Adrenal gland (tissue), 12 donors: ENCODE results near the gene CAMTA1. TPM values are rescaled to one million over a fixed set of nuclear protein-coding genes. Genes with fewer than 3 reads are reported as not detected.
"Not testable (repeated sequence)": the region's sequence is repeated elsewhere in the genome, so short reads cannot be mapped to it uniquely, and the experiment has no call there.

Source experiments
- DNase-seq, 7 donors: peaks; one replicate each; pipeline ENCODE4 v3.0.0-alpha.2; 2019 to 2020
- H3K27ac ChIP-seq, 5 donors: fragments of 200-600 bp; sonication (generic) in 4 of 5; 1 replicate in 3 of 5; 2 replicates in 2 of 5; pipeline versions ENCODE4 v1.5.1 to v1.8.0; 2016 to 2020; ENCODE audit warnings: mild to moderate bottlenecking in 1 of 5
- H3K27me3 ChIP-seq: fragments of 200-600 bp; 2 replicates; pipeline ENCODE4 v1.8.0; 2021
- H3K36me3 ChIP-seq, 2 donors: fragments of 200-600 bp; replicated peaks in 1 of 2; 1 replicate in 1 of 2; 2 replicates in 1 of 2; pipeline versions ENCODE4 v1.5.1 to v1.8.0; 2018 to 2022
- H3K4me1 ChIP-seq, 2 donors: fragments of 200-600 bp; replicated peaks in 1 of 2; 1 replicate in 1 of 2; 2 replicates in 1 of 2; pipeline versions ENCODE4 v1.5.1 to v1.8.0; 2018 to 2021
- H3K4me3 ChIP-seq, 4 donors: fragments of 200-600 bp; sonication (generic) in 3 of 4; one replicate each; pipeline ENCODE4 v1.5.1; 2016 to 2018
- H3K9me3 ChIP-seq, 3 donors: fragments of 200-600 bp; sonication (generic) in 1 of 3; replicated peaks in 1 of 3; 1 replicate in 2 of 3; 2 replicates in 1 of 3; pipeline versions ENCODE4 v1.5.1 to v1.8.0; 2016 to 2021
- POLR2A ChIP-seq, 2 donors: fragments of 450-650 bp; IDR thresholded peaks; one replicate each; pipeline ENCODE4 v1.6.1; 2017; ENCODE audit warnings: antibody characterized with exemption in 2 of 2, mild to moderate bottlenecking in 2 of 2, moderate library complexity in 1 of 2
- WGBS, 4 donors: extraction: QIAGEN DNeasy Blood & Tissue Kit in 2 of 4; methylation state at CpG; one replicate each; pipeline versions ENCODE4 v1.1.5 to v1.1.7; 2013 to 2017; 5-methylcytosine and 5-hydroxymethylcytosine counted together
- intact Hi-C, 2 donors: fragments of 100-400 bp; cut with DNase I; formaldehyde crosslinking; loops; one replicate each; pipeline versions ENCODE4 v1.14.1 to v1.15.0; 2022 to 2023
- polyA plus RNA-seq, 3 donors: library from polyadenylated mRNA; stranded (reverse); fragments of 200-250 nt in 2 of 3; fragments of 350-450 nt in 1 of 3; fragmentation: Illumina TruSeq in 1 of 3; extraction: RNeasy Lipid Tissue Mini Kit (QIAGEN cat#74804) in 1 of 3; gene quantifications; one replicate each; pipeline ENCODE4 v1.2.3, GENCODE V29; 2013 to 2014
- total RNA-seq, 9 donors: library from RNA; depleted of rRNA in 4 of 9; stranded (reverse); fragments of >200 nt in 4 of 9; fragments of 120-200 nt in 1 of 9; fragmentation: NEBNext Ultra II Directional in 1 of 9; extraction: Animal tissue kit (Norgen Biotek cat#: 25700) in 1 of 9; gene quantifications; one replicate each; pipeline versions ENCODE4 v1.1.0 to v1.2.4, GENCODE V29; 2013 to 2023
- TF ChIP-seq, protein P1 (sequence below), 6 experiments: fragments of 450-650 bp in 4 of 6; fragments of 200-600 bp in 2 of 6; sonication (generic) in 1 of 6; IDR thresholded peaks; 1 replicate in 5 of 6; 2 replicates in 1 of 6; pipeline versions ENCODE4 v1.5.1 to v1.8.0; 2016 to 2021; ENCODE audit warnings: antibody characterized with exemption in 6 of 6, mild to moderate bottlenecking in 2 of 6, moderate library complexity in 1 of 6
- donor health status: healthy with polysubstance abuse.
- donor health status: Bipolar disorder and iron deficiency.
- donor health status: DM: yes; HTN: yes; CAD: no.
- donor health status: DM: no; HTN: no; CAD: no.
- donor health status: DM: no; HTN: no; CAD: no.
- donor health status: DM: yes; HTN: yes; CAD: no.

CAMTA1 gene
- total and polyA plus RNA-seq, 12 donors, result 62.9 to 141 (median 96.9) TPM

DNA sequence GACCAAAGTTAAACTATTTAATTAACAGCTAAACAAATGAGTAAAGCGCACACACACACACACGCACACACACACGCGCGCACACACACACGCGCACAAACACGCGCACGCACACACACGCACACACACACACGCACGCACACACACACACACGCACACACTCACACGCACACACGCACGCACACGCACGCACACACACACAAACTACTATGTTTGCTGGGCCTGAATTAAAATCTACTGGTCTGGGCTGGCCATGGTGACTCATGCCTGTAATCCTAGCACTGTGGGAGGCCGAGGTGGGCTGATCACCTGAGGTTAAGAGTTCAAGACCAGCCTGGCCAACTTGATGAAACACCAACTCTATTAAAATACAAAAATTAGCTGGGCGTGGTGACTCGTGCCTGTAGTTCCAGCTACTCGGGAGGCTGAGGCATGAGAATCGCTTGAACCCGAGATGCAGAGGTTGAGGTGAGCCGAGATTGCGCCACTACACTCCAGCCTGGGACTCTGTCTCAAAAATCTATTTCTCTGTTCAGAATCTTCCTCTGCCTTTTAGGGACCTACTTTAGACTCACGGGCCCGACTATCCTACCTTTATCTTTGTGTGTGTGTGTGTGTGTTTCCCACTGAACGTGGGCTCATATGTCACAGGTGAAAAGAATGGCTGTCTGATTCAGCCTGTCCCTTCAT is 46.1 kb upstream of the CAMTA1 start:
- Histone ChIP-seq H3K36me3 (no peaks in the 10 kb centered on the region), H3K9me3 (no peaks in the 10 kb centered on the region), H3K4me1 (peaks cover 3 to 11% of the 10 kb centered on the region in 2 donors), H3K27me3 (no peaks in the 10 kb centered on the region), H3K27ac (no peak overlapping the region), H3K4me3 (no peak overlapping the region)
- no peak for DNase-seq
- intact Hi-C loops, result loop anchor here in 1 of 2 donors (10.0 kb wide), 2 partner anchors 156 to 316 kb away; no protein-coding TSS in a partner anchor
- TF ChIP-seq, protein P1, sequence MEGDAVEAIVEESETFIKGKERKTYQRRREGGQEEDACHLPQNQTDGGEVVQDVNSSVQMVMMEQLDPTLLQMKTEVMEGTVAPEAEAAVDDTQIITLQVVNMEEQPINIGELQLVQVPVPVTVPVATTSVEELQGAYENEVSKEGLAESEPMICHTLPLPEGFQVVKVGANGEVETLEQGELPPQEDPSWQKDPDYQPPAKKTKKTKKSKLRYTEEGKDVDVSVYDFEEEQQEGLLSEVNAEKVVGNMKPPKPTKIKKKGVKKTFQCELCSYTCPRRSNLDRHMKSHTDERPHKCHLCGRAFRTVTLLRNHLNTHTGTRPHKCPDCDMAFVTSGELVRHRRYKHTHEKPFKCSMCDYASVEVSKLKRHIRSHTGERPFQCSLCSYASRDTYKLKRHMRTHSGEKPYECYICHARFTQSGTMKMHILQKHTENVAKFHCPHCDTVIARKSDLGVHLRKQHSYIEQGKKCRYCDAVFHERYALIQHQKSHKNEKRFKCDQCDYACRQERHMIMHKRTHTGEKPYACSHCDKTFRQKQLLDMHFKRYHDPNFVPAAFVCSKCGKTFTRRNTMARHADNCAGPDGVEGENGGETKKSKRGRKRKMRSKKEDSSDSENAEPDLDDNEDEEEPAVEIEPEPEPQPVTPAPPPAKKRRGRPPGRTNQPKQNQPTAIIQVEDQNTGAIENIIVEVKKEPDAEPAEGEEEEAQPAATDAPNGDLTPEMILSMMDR (IDR thresholded peaks at IDR 0.05), result no peak
- no peak for TF ChIP-seq POLR2A (IDR thresholded peaks at IDR 0.05)
- 76 to 93% (median 81%) methylated on average over 27 to 30 of the region's 30 CpGs for WGBS, 4 donors

DNA sequence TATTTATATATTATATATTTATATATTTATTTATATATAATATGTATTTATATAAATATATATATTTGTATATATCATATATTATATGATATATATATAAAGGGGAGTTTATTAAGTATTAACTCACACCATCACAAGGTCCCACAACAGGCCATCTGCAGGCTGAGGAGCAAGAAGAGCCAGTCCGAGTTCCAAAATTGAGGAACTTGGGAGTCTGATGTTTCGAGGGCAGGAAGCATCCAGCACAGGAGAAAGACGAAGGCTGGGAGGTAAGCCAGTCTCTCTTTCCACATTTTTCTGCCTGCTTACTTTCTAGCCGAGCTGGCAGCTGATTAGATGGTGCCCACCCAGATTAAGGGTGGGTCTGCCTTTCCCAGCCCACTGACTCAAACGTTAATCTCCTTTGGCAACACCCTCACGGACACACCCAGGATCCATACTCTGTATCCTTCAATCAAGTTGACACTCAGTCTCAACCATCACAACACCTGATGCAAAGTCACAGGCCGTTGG is 42.5 kb upstream of the CAMTA1 start:
- H3K36me3 ChIP-seq, H3K9me3 ChIP-seq, DNase-seq, intact Hi-C loops, H3K27me3 ChIP-seq, H3K27ac ChIP-seq, H3K4me3 ChIP-seq: not testable (repeated sequence)
- peaks cover 3 to 12% of the 10 kb centered on the region in 2 donors for H3K4me1 ChIP-seq
- WGBS, 4 donors, result 75 to 91% (median 80%) methylated on average over 6 to 7 of the region's 7 CpGs

DNA sequence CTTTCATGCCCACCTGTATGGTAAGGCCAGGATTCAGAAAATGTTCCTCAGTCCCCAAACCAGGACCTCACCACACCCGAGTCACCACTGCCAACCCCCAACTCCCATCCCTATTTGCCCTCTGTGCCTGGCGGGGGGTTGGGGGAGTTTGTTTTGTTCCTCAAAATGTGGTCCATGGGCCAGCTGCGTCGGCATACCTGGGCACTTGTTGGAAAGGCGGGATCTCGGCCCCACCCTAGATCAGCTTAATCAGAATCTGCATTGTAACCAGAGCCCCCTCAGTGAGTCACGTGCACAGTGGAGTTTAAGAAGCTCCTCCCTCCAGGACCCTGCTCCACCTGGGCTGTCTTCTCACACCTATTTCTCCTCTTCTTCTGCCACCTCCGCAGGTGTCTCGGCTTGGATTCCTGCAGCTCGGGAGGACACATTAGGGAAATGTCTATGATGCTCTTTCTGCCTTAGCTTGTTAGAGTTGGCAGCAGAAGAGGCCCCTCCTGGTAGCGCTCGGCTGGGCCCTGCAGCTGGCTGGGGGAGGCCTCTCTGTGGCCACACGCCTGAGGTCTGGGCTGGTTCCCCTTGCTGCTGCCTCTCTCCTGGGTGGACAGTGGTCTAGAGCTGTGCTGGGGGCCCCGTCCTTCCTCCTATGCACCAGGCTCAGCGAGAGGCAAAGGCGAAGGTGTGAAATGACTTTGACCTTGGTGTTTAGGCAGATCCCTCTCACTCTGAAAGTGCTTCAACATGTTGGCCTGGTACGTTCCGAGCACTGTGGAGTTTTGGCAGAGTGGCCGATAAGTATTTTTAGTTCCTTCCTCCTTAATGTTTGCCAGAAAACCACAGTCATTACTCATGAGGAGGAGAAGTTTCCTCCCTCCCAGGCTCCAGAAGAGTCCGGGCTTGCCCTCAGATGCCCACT is 41.8 kb upstream of the CAMTA1 start:
- Histone ChIP-seq H3K27me3 (no peaks in the 10 kb centered on the region), H3K27ac (peak overlapping the region in 4 of 5 donors; percentile 42 to 82 (median 64)), H3K4me3 (no peak overlapping the region), H3K36me3 (no peaks in the 10 kb centered on the region), H3K4me1 (peaks cover 3 to 12% of the 10 kb centered on the region in 2 donors), H3K9me3 (no peaks in the 10 kb centered on the region)
- TF ChIP-seq, protein P1 (IDR thresholded peaks at IDR 0.05), result no peak
- TF ChIP-seq POLR2A (IDR thresholded peaks at IDR 0.05), result no peak
- peak; percentile 27 to 78 (median 51) for DNase-seq
- intact Hi-C loops, result no loop called here
- 42 to 49% (median 47%) methylated on average over 17 to 20 of the region's 20 CpGs for WGBS, 4 donors

DNA sequence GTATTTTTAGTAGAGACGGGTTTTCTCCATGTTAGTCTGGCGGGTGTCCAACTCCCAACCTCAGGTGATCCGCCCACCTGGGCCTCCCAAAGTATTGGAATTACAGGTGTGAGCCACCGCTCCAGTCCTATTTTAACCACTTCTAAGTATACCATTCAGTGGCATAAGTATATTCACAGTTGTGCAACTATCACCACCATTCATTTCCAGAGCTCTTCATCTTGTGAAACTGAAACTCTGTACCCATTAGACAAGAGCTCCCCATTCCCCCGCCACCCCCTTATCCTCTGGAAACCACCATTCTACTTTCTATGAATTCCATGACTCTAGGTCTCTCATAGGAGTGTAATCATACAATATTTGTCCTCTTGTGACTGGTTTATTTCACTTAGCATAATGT is 40.2 kb upstream of the CAMTA1 start:
- Histone ChIP-seq H3K4me3 (no peak overlapping the region), H3K36me3 (no peaks in the 10 kb centered on the region), H3K9me3 (no peaks in the 10 kb centered on the region), H3K4me1 (peaks cover 3 to 12% of the 10 kb centered on the region in 2 donors), H3K27ac (no peak overlapping the region), H3K27me3 (no peaks in the 10 kb centered on the region)
- 82 to 89% (median 87%) methylated on average over 5 of the region's 5 CpGs for WGBS, 4 donors
- no peak for DNase-seq
- intact Hi-C loops, result no loop called here
- no peak for TF ChIP-seq POLR2A (IDR thresholded peaks at IDR 0.05)
- TF ChIP-seq, protein P1 (IDR thresholded peaks at IDR 0.05), result no peak
